DOHH2 (cell line): ENCODE data around the gene GMDS.

Experiments used
- H3F3A ChIP-seq: fragments of 200-600 bp; sonication (generic), shearing (Covaris generic); 2 replicates; pipeline ENCODE4 v1.6.0; 2016; ENCODE audit warnings: antibody characterized with exemption, mild to moderate bottlenecking; ENCODE audit not compliant: control insufficient read depth, insufficient read depth
- H3K27ac ChIP-seq: fragments of 200-600 bp; sonication (generic); 2 replicates; pipeline ENCODE4 v1.5.1; 2014; ENCODE audit warnings: low read depth, mild to moderate bottlenecking, low read length, moderate library complexity
- H3K27me3 ChIP-seq: fragments of 200-600 bp; sonication (generic); 2 replicates; pipeline ENCODE4 v1.6.1; 2014; ENCODE audit warnings: mild to moderate bottlenecking, low read length, mixed read lengths; ENCODE audit not compliant: control insufficient read depth
- H3K36me3 ChIP-seq: fragments of 200-600 bp; sonication (generic); 2 replicates; pipeline ENCODE4 v1.6.1; 2014; ENCODE audit warnings: mild to moderate bottlenecking, low read length, moderate library complexity, mixed read lengths; ENCODE audit not compliant: control insufficient read depth
- H3K4me1 ChIP-seq: fragments of 200-600 bp; sonication (generic); 2 replicates; pipeline ENCODE4 v1.6.1; 2014; ENCODE audit warnings: mild to moderate bottlenecking, low read length, mixed read lengths; ENCODE audit not compliant: control insufficient read depth
- H3K4me2 ChIP-seq: fragments of 200-600 bp; sonication (generic); 2 replicates; pipeline ENCODE4 v1.6.0; 2014; ENCODE audit warnings: mild to moderate bottlenecking, low read length, moderate library complexity
- H3K4me3 ChIP-seq: fragments of 200-600 bp; sonication (generic); 2 replicates; pipeline ENCODE4 v1.5.1; 2014; ENCODE audit warnings: mild to moderate bottlenecking, low read length, mixed read lengths
- H3K79me2 ChIP-seq: fragments of 200-600 bp; sonication (generic); 2 replicates; pipeline ENCODE4 v1.6.1; 2014; ENCODE audit warnings: mild to moderate bottlenecking, low read length, mixed read lengths; ENCODE audit not compliant: control insufficient read depth
- H3K9me2 ChIP-seq: fragments of 200-600 bp; sonication (generic); replicated peaks from 2 replicates; pipeline ENCODE4 v1.6.1; 2014; ENCODE audit warnings: mild to moderate bottlenecking, low read length, mixed read lengths; ENCODE audit not compliant: control insufficient read depth
- H3K9me3 ChIP-seq: fragments of 200-600 bp; sonication (generic); 2 replicates; pipeline ENCODE4 v1.6.1; 2014; ENCODE audit warnings: antibody characterized with exemption, low read length, mixed read lengths; ENCODE audit not compliant: control insufficient read depth, insufficient read depth
- H4K20me1 ChIP-seq: fragments of 200-600 bp; sonication (generic); 2 replicates; pipeline ENCODE4 v1.6.0; 2014; ENCODE audit warnings: low read depth, mild to moderate bottlenecking, antibody characterized with exemption, low read length, moderate library complexity; ENCODE audit not compliant: control insufficient read depth, insufficient read depth
- CTCF ChIP-seq: fragments of 200-600 bp; sonication (generic); IDR thresholded peaks from one replicate; pipeline ENCODE4 v1.5.1; 2014; ENCODE audit warnings: antibody characterized with exemption, mild to moderate bottlenecking, low read depth, low read length; ENCODE audit not compliant: poor library complexity, severe bottlenecking
- EZH2phosphoT487 ChIP-seq: fragments of 200-600 bp; sonication (generic); IDR thresholded peaks from 2 replicates; pipeline ENCODE4 v1.6.1; 2017; ENCODE audit warnings: borderline replicate concordance, mild to moderate bottlenecking, antibody characterized with exemption, low read length, moderate library complexity, mixed read lengths

GMDS gene

DNA sequence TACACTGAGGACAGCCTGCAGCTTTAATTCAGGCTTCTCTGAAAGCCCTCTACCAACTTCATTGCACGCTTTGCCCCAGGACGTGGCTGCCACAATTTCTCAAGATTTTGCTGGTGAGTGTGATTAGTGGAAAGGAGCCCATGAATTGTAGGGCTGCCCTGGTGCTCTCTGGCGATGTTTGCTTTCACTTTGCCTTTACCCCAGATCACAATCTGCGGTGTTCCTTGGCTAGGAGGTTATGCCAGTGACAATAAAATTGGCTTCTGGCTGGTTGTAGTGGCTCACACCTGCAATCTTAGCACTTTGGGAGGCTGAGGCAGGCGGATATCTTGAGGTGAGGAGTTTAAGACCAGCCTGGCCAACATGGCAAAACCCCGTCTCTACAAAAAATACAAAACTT lies 496.4 kb downstream of the GMDS start:
- no peaks in the 10 kb centered on the region for H4K20me1 ChIP-seq
- H3K9me3 ChIP-seq, result no peaks in the 10 kb centered on the region
- H3K27me3 ChIP-seq, result no peaks in the 10 kb centered on the region
- no peaks in the 10 kb centered on the region for H3K79me2 ChIP-seq
- no peaks in the 10 kb centered on the region for H3K9me2 ChIP-seq
- TF ChIP-seq EZH2phosphoT487, result no peak
- no peak for TF ChIP-seq CTCF
- H3K27ac ChIP-seq, result no peak overlapping the region
- no peaks in the 10 kb centered on the region for H3F3A ChIP-seq
- no peak overlapping the region for H3K4me2 ChIP-seq
- peaks cover 24% of the 10 kb centered on the region for H3K4me1 ChIP-seq
- H3K4me3 ChIP-seq, result no peak overlapping the region
- H3K36me3 ChIP-seq, result no peaks in the 10 kb centered on the region

- peaks cover 24% of the 10 kb centered on the region for H3K4me1 ChIP-seq
Measured at GRCh38 chr6:1747531-1747930, 497.9 kb downstream of the GMDS start.

DNA sequence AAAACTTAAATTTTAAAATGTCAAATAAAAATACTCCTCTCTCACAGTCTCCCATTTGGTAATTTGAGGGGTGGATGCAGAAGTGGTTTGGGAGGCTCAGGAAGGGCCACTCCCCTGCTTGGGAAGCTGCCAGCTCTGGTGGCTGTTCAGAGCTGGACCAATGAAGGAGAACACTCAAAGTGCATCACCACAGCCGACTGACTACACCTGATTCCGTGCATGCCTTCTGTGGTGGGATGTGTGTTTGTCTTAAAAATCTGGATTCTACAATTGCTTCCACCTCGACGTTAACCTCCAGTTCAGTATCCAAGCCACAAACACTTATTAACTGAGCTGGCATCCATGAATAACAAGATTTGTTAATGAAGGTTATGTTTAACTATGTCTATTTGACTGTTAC lies 498.4 kb downstream of the GMDS start:
- Histone ChIP-seq H4K20me1 (no peaks in the 10 kb centered on the region), H3K4me2 (no peak overlapping the region), H3K4me1 (peaks cover 26% of the 10 kb centered on the region), H3K9me3 (no peaks in the 10 kb centered on the region), H3K27ac (no peak overlapping the region), H3K79me2 (no peaks in the 10 kb centered on the region), H3K36me3 (no peaks in the 10 kb centered on the region), H3K9me2 (no peaks in the 10 kb centered on the region), H3K27me3 (no peaks in the 10 kb centered on the region), H3K4me3 (no peak overlapping the region), H3F3A (no peaks in the 10 kb centered on the region)
- TF ChIP-seq EZH2phosphoT487, result no peak
- TF ChIP-seq CTCF, result no peak

More at GRCh38 chr6:1747531-1747930, 497.9 kb downstream of the GMDS start:
- no peak overlapping the region for H3K4me3 ChIP-seq
- no peaks in the 10 kb centered on the region for H3K9me2 ChIP-seq
- no peak overlapping the region for H3K27ac ChIP-seq
- no peak for TF ChIP-seq CTCF
- TF ChIP-seq EZH2phosphoT487, result no peak
- H3K36me3 ChIP-seq, result no peaks in the 10 kb centered on the region
- H3K9me3 ChIP-seq, result no peaks in the 10 kb centered on the region
- no peak overlapping the region for H3K4me2 ChIP-seq
- H4K20me1 ChIP-seq, result no peaks in the 10 kb centered on the region
- H3K27me3 ChIP-seq, result no peaks in the 10 kb centered on the region
- H3K79me2 ChIP-seq, result no peaks in the 10 kb centered on the region
- no peaks in the 10 kb centered on the region for H3F3A ChIP-seq

DNA sequence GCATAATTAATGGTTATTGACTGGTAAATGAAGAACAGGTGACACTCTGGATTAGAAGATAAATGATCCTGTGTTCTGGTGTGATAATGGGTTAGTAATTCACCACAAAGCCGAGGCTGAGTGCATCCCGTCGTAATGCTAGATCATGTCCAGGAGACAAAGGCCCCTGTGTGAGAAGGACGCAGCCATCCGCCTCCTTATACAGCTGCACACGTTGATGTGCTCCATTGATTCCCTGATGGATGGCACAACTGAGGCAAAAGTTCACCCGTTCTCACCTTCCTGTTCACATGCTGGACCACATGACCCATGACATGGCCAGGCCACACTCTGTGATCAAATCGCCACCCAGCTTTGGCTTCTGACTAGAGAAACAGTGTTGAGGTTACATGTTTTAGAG lies 499.6 kb downstream of the GMDS start:
- H3K9me3 ChIP-seq, result no peaks in the 10 kb centered on the region
- H3K79me2 ChIP-seq, result no peaks in the 10 kb centered on the region
- H3K4me3 ChIP-seq, result peak overlapping the region; percentile 14
- peak overlapping the region; percentile 41 for H3K4me2 ChIP-seq
- no peaks in the 10 kb centered on the region for H3F3A ChIP-seq
- peak overlapping the region; percentile 21 for H3K27ac ChIP-seq
- no peak for TF ChIP-seq EZH2phosphoT487
- no peaks in the 10 kb centered on the region for H3K36me3 ChIP-seq
- H4K20me1 ChIP-seq, result no peaks in the 10 kb centered on the region
- H3K4me1 ChIP-seq, result peaks cover 35% of the 10 kb centered on the region
- no peaks in the 10 kb centered on the region for H3K27me3 ChIP-seq
- no peaks in the 10 kb centered on the region for H3K9me2 ChIP-seq
